Hepatocyte (in vitro differentiated cells): Measurements from ENCODE around the gene TXNDC16.

ENCODE experiments used
- CTCF ChIP-seq: fragments of 200-600 bp; sonication (generic); IDR thresholded peaks from 2 replicates; pipeline ENCODE4 v1.5.1; 2016; ENCODE audit warnings: antibody characterized with exemption, mild to moderate bottlenecking; ENCODE audit not compliant: poor library complexity
- EZH2 ChIP-seq: fragments of 200-600 bp; sonication (generic); IDR thresholded peaks from 2 replicates; pipeline ENCODE4 v1.6.1; 2016; ENCODE audit warnings: antibody characterized with exemption, mild to moderate bottlenecking, borderline replicate concordance
- EZH2phosphoT487 ChIP-seq: fragments of 200-600 bp; sonication (generic); IDR thresholded peaks from one replicate; pipeline ENCODE4 v1.6.1; 2018; ENCODE audit warnings: antibody characterized with exemption, mild to moderate bottlenecking, low read depth, moderate library complexity; ENCODE audit not compliant: unreplicated experiment, severe bottlenecking

GRCh38 chr14:52429451-52429850 is 122.9 kb downstream of the TXNDC16 start:
- no peak for TF ChIP-seq CTCF
- no peak for TF ChIP-seq EZH2
- TF ChIP-seq EZH2phosphoT487: no peak
